ENCODE results near the gene CCNY.
"Not testable (repeated sequence)": the region's sequence is repeated elsewhere in the genome, so short reads cannot be mapped to it uniquely, and the experiment has no call there.

Gene CCNY

DNA sequence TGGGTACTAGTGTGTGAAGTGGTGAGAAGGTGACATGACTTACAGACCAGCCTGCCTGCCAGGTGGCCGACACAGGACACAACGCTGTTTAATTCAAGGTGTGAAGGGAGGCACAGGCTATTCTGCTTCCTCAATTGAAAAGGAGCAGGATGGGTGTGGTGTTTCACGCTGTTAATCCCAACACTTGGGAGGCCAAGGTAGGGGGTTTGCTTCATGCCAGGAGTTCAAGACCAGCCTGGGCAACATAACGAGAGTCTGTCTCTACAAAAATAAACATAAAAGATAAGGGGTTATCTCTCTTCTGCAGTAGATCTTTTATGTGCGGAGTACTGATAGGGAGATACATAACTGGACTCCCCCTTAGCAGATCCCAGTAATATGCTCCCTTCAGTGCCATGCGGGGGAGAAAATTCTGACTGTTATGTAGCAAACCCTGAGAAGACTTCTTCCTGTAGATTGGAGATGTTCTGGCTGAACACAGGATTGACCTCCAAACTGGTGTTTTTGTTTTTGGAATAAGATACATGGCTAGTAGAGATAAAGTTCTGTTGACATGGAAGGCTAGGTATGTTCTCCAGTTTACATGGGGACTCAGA lies 63.2 kb downstream of the CCNY start:
- no peak overlapping the region for H2AFZ ChIP-seq (ENCODE audit: low read length)
- H3K4me3 ChIP-seq (ENCODE audit: low read length, poor library complexity, severe bottlenecking): no peak overlapping the region
- no peaks in the 10 kb centered on the region for H3K9me3 ChIP-seq (ENCODE audit: insufficient read depth, low read depth, low read length)
- peaks cover 27% of the 10 kb centered on the region for H4K20me1 ChIP-seq (ENCODE audit: insufficient read depth, low read length, poor library complexity, severe bottlenecking)
- no peak overlapping the region for H3K4me2 ChIP-seq (ENCODE audit: low read depth, low read length, poor library complexity, severe bottlenecking)
- H3K4me1 ChIP-seq (ENCODE audit: insufficient read depth, low read length, poor library complexity, severe bottlenecking): peaks cover 14% of the 10 kb centered on the region
- no peaks in the 10 kb centered on the region for H3K36me3 ChIP-seq (ENCODE audit: insufficient read depth, low read length)
- no peak for TF ChIP-seq EZH2phosphoT487 (IDR thresholded peaks at IDR 0.05; ENCODE audit: borderline replicate concordance)
- TF ChIP-seq, protein P1, sequence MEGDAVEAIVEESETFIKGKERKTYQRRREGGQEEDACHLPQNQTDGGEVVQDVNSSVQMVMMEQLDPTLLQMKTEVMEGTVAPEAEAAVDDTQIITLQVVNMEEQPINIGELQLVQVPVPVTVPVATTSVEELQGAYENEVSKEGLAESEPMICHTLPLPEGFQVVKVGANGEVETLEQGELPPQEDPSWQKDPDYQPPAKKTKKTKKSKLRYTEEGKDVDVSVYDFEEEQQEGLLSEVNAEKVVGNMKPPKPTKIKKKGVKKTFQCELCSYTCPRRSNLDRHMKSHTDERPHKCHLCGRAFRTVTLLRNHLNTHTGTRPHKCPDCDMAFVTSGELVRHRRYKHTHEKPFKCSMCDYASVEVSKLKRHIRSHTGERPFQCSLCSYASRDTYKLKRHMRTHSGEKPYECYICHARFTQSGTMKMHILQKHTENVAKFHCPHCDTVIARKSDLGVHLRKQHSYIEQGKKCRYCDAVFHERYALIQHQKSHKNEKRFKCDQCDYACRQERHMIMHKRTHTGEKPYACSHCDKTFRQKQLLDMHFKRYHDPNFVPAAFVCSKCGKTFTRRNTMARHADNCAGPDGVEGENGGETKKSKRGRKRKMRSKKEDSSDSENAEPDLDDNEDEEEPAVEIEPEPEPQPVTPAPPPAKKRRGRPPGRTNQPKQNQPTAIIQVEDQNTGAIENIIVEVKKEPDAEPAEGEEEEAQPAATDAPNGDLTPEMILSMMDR (conservative IDR thresholded peaks at IDR 0.05; ENCODE audit: low read length): no peak
- peaks cover 98% of the 10 kb centered on the region for H3K79me2 ChIP-seq (ENCODE audit: insufficient read depth, low read length)
- H3K27me3 ChIP-seq (ENCODE audit: insufficient read depth, low read length, poor library complexity, severe bottlenecking): no peaks in the 10 kb centered on the region
- H3K9ac ChIP-seq (ENCODE audit: low read depth, low read length, poor library complexity, severe bottlenecking): no peak overlapping the region
- H3F3A ChIP-seq (ENCODE audit: low read depth): no peaks in the 10 kb centered on the region
- no peaks in the 10 kb centered on the region for H3K9me2 ChIP-seq (replicated peaks; ENCODE audit: low read depth, low read length)

GRCh38 chr10:35400595-35401268 lies 64.4 kb downstream of the CCNY start:
- Histone ChIP-seq H3K9me3 (ENCODE audit: insufficient read depth, low read depth, low read length) (no peaks in the 10 kb centered on the region), H3F3A (ENCODE audit: low read depth) (no peaks in the 10 kb centered on the region), H4K20me1 (ENCODE audit: insufficient read depth, low read length, poor library complexity, severe bottlenecking) (peaks cover 23% of the 10 kb centered on the region), H3K9me2 (replicated peaks; ENCODE audit: low read depth, low read length) (no peaks in the 10 kb centered on the region), H3K36me3 (ENCODE audit: insufficient read depth, low read length) (no peaks in the 10 kb centered on the region), H3K27me3 (ENCODE audit: insufficient read depth, low read length, poor library complexity, severe bottlenecking) (no peaks in the 10 kb centered on the region), H3K9ac (ENCODE audit: low read depth, low read length, poor library complexity, severe bottlenecking) (no peak overlapping the region), H3K79me2 (ENCODE audit: insufficient read depth, low read length) (peaks cover 98% of the 10 kb centered on the region), H3K4me3 (ENCODE audit: low read length, poor library complexity, severe bottlenecking) (no peak overlapping the region), H3K4me2 (ENCODE audit: low read depth, low read length, poor library complexity, severe bottlenecking) (no peak overlapping the region), H2AFZ (ENCODE audit: low read length) (no peak overlapping the region), H3K4me1 (ENCODE audit: insufficient read depth, low read length, poor library complexity, severe bottlenecking) (peaks cover 14% of the 10 kb centered on the region)
- no peak for TF ChIP-seq EZH2phosphoT487 (IDR thresholded peaks at IDR 0.05; ENCODE audit: borderline replicate concordance)
- TF ChIP-seq, protein P1 (conservative IDR thresholded peaks at IDR 0.05; ENCODE audit: low read length): no peak

GRCh38 chr10:35403491-35403890 lies 67.2 kb downstream of the CCNY start:
- H3F3A ChIP-seq (ENCODE audit: low read depth); H3K9me2 ChIP-seq (replicated peaks; ENCODE audit: low read depth, low read length); H3K9ac ChIP-seq (ENCODE audit: low read depth, low read length, poor library complexity, severe bottlenecking); H3K4me2 ChIP-seq (ENCODE audit: low read depth, low read length, poor library complexity, severe bottlenecking); H2AFZ ChIP-seq (ENCODE audit: low read length); H3K9me3 ChIP-seq (ENCODE audit: insufficient read depth, low read depth, low read length); H3K27me3 ChIP-seq (ENCODE audit: insufficient read depth, low read length, poor library complexity, severe bottlenecking); H3K36me3 ChIP-seq (ENCODE audit: insufficient read depth, low read length); H3K4me3 ChIP-seq (ENCODE audit: low read length, poor library complexity, severe bottlenecking); H3K4me1 ChIP-seq (ENCODE audit: insufficient read depth, low read length, poor library complexity, severe bottlenecking): not testable (repeated sequence)
- Histone ChIP-seq H4K20me1 (ENCODE audit: insufficient read depth, low read length, poor library complexity, severe bottlenecking) (peaks cover 12% of the 10 kb centered on the region), H3K79me2 (ENCODE audit: insufficient read depth, low read length) (peaks cover 88% of the 10 kb centered on the region)

DNA sequence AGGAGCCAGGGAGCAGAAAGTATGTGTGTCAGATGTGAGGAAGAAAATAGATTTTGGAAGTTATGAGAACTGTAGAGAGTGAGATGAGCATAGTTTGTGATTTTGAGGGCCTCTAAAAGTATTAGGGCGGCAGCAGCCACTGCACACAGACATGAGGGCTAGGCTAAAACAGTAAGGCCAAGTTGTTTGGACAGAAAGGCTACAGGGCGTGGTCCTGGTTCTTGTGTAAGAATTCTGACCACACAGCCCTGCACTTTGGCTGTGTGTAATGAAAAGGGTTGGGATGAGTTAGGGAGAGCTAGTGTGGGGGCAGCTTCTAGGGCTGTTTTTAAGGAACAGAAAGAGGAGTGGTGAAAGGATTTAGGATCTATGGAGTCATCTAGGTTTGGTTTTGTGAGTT lies 67.8 kb downstream of the CCNY start:
- H3K4me3 ChIP-seq (ENCODE audit: low read length, poor library complexity, severe bottlenecking); H3F3A ChIP-seq (ENCODE audit: low read depth); H3K4me2 ChIP-seq (ENCODE audit: low read depth, low read length, poor library complexity, severe bottlenecking); H3K9ac ChIP-seq (ENCODE audit: low read depth, low read length, poor library complexity, severe bottlenecking); H3K9me3 ChIP-seq (ENCODE audit: insufficient read depth, low read depth, low read length); H3K27me3 ChIP-seq (ENCODE audit: insufficient read depth, low read length, poor library complexity, severe bottlenecking); H3K4me1 ChIP-seq (ENCODE audit: insufficient read depth, low read length, poor library complexity, severe bottlenecking); H3K36me3 ChIP-seq (ENCODE audit: insufficient read depth, low read length); H3K9me2 ChIP-seq (replicated peaks; ENCODE audit: low read depth, low read length); H2AFZ ChIP-seq (ENCODE audit: low read length): not testable (repeated sequence)
- Histone ChIP-seq H3K79me2 (ENCODE audit: insufficient read depth, low read length) (peaks cover 88% of the 10 kb centered on the region), H4K20me1 (ENCODE audit: insufficient read depth, low read length, poor library complexity, severe bottlenecking) (peaks cover 18% of the 10 kb centered on the region)

GRCh38 chr10:35406003-35406630 lies 69.8 kb downstream of the CCNY start:
- peaks cover 90% of the 10 kb centered on the region for H3K79me2 ChIP-seq (ENCODE audit: insufficient read depth, low read length)
- H4K20me1 ChIP-seq (ENCODE audit: insufficient read depth, low read length, poor library complexity, severe bottlenecking): peaks cover 28% of the 10 kb centered on the region

More at GRCh38 chr10:35406003-35406630, 69.8 kb downstream of the CCNY start:
- not testable (repeated sequence) for H3F3A ChIP-seq (ENCODE audit: low read depth); H3K9me3 ChIP-seq (ENCODE audit: insufficient read depth, low read depth, low read length); H2AFZ ChIP-seq (ENCODE audit: low read length); H3K27me3 ChIP-seq (ENCODE audit: insufficient read depth, low read length, poor library complexity, severe bottlenecking); H3K9me2 ChIP-seq (replicated peaks; ENCODE audit: low read depth, low read length); H3K9ac ChIP-seq (ENCODE audit: low read depth, low read length, poor library complexity, severe bottlenecking); H3K36me3 ChIP-seq (ENCODE audit: insufficient read depth, low read length); H3K4me2 ChIP-seq (ENCODE audit: low read depth, low read length, poor library complexity, severe bottlenecking); H3K4me1 ChIP-seq (ENCODE audit: insufficient read depth, low read length, poor library complexity, severe bottlenecking); H3K4me3 ChIP-seq (ENCODE audit: low read length, poor library complexity, severe bottlenecking)

All from Loucy (cell line).